ENCODE measurements around the gene SPATA18. TPM values are rescaled to one million over a fixed set of nuclear protein-coding genes. Genes with fewer than 3 reads are reported as not detected.
"Not testable (repeated sequence)": the region's sequence is repeated elsewhere in the genome, so short reads cannot be mapped to it uniquely, and the experiment has no call there.

SPATA18 gene
- total RNA-seq, 2 experiments from 2014 or later: 0.44 TPM; not detected in 1

GRCh38 chr4:52079659-52080058, 28.6 kb downstream of the SPATA18 start:
- DNase-seq: no peak
- H3K4me1 Mint-ChIP-seq: no peaks in the 10 kb centered on the region
- H3K4me3 Mint-ChIP-seq: no peak overlapping the region
- H3K27me3 Mint-ChIP-seq: peaks cover 51% of the 10 kb centered on the region
- no peaks in the 10 kb centered on the region for H3K36me3 Mint-ChIP-seq
- H3K27ac Mint-ChIP-seq: no peak overlapping the region
- H3K9me3 Mint-ChIP-seq: no peaks in the 10 kb centered on the region

GRCh38 chr4:52081216-52081615, 30.1 kb downstream of the SPATA18 start:
- Mint-ChIP-seq H3K27ac (no peak overlapping the region), H3K4me1 (no peaks in the 10 kb centered on the region), H3K9me3 (no peaks in the 10 kb centered on the region), H3K36me3 (no peaks in the 10 kb centered on the region), H3K27me3 (peaks cover 49% of the 10 kb centered on the region), H3K4me3 (no peak overlapping the region)
- no peak for DNase-seq

- H3K27ac Mint-ChIP-seq, H3K9me3 Mint-ChIP-seq, DNase-seq, H3K4me1 Mint-ChIP-seq, H3K36me3 Mint-ChIP-seq, H3K4me3 Mint-ChIP-seq: not testable (repeated sequence)
- peaks cover 26% of the 10 kb centered on the region for H3K27me3 Mint-ChIP-seq
Measured at GRCh38 chr4:52086425-52086824, 35.3 kb downstream of the SPATA18 start.

- H3K27me3 Mint-ChIP-seq: peaks cover 16% of the 10 kb centered on the region
- H3K4me1 Mint-ChIP-seq: no peaks in the 10 kb centered on the region
Measured at GRCh38 chr4:52091801-52092200, 40.7 kb downstream of the SPATA18 start.

GRCh38 chr4:52093466-52093865, 42.4 kb downstream of the SPATA18 start:
- Mint-ChIP-seq H3K27me3 (peaks cover 13% of the 10 kb centered on the region), H3K4me3 (no peak overlapping the region), H3K27ac (no peak overlapping the region), H3K9me3 (no peaks in the 10 kb centered on the region), H3K36me3 (no peaks in the 10 kb centered on the region), H3K4me1 (no peaks in the 10 kb centered on the region)
- DNase-seq: no peak

More at GRCh38 chr4:52091801-52092200, 40.7 kb downstream of the SPATA18 start:
- Mint-ChIP-seq H3K27ac (no peak overlapping the region), H3K36me3 (no peaks in the 10 kb centered on the region), H3K4me3 (no peak overlapping the region), H3K9me3 (no peaks in the 10 kb centered on the region)
- DNase-seq: no peak

- H3K36me3 Mint-ChIP-seq: no peaks in the 10 kb centered on the region
- no peak overlapping the region for H3K27ac Mint-ChIP-seq
- H3K4me3 Mint-ChIP-seq: no peak overlapping the region
- H3K4me1 Mint-ChIP-seq: no peaks in the 10 kb centered on the region
- no peak for DNase-seq
- peaks cover 7% of the 10 kb centered on the region for H3K27me3 Mint-ChIP-seq
- H3K9me3 Mint-ChIP-seq: no peaks in the 10 kb centered on the region
Measured at GRCh38 chr4:52094376-52095145, 43.5 kb downstream of the SPATA18 start.

- H3K27me3 Mint-ChIP-seq: peaks cover 7% of the 10 kb centered on the region
- H3K36me3 Mint-ChIP-seq: no peaks in the 10 kb centered on the region
- no peaks in the 10 kb centered on the region for H3K9me3 Mint-ChIP-seq
- DNase-seq: no peak
- H3K4me3 Mint-ChIP-seq: no peak overlapping the region
- H3K27ac Mint-ChIP-seq: no peak overlapping the region
- no peaks in the 10 kb centered on the region for H3K4me1 Mint-ChIP-seq
Measured at GRCh38 chr4:52095374-52095773, 44.3 kb downstream of the SPATA18 start.

GRCh38 chr4:52096048-52096447, 44.9 kb downstream of the SPATA18 start:
- Mint-ChIP-seq H3K9me3 (no peaks in the 10 kb centered on the region), H3K4me3 (no peak overlapping the region), H3K36me3 (no peaks in the 10 kb centered on the region), H3K27me3 (peaks cover 3% of the 10 kb centered on the region), H3K27ac (no peak overlapping the region), H3K4me1 (no peaks in the 10 kb centered on the region)
- no peak for DNase-seq

- Mint-ChIP-seq H3K4me3 (no peak overlapping the region), H3K27me3 (peaks cover 6% of the 10 kb centered on the region), H3K27ac (no peak overlapping the region), H3K4me1 (no peaks in the 10 kb centered on the region), H3K9me3 (no peaks in the 10 kb centered on the region), H3K36me3 (no peaks in the 10 kb centered on the region)
- no peak for DNase-seq
Measured at GRCh38 chr4:52098618-52099017, 47.5 kb downstream of the SPATA18 start.

GRCh38 chr4:52099860-52100461, 48.9 kb downstream of the SPATA18 start:
- no peak overlapping the region for H3K27ac Mint-ChIP-seq
- H3K36me3 Mint-ChIP-seq: no peaks in the 10 kb centered on the region
- peaks cover 6% of the 10 kb centered on the region for H3K27me3 Mint-ChIP-seq
- no peak overlapping the region for H3K4me3 Mint-ChIP-seq
- H3K9me3 Mint-ChIP-seq: no peaks in the 10 kb centered on the region
- no peak for DNase-seq
- no peaks in the 10 kb centered on the region for H3K4me1 Mint-ChIP-seq

GRCh38 chr4:52102587-52102986, 51.5 kb downstream of the SPATA18 start:
- H3K27me3 Mint-ChIP-seq: peaks cover 13% of the 10 kb centered on the region
- no peak for DNase-seq
- no peaks in the 10 kb centered on the region for H3K9me3 Mint-ChIP-seq
- H3K4me3 Mint-ChIP-seq: no peak overlapping the region
- H3K36me3 Mint-ChIP-seq: no peaks in the 10 kb centered on the region
- H3K27ac Mint-ChIP-seq: no peak overlapping the region
- no peaks in the 10 kb centered on the region for H3K4me1 Mint-ChIP-seq

- DNase-seq: no peak
- no peaks in the 10 kb centered on the region for H3K4me1 Mint-ChIP-seq
- no peak overlapping the region for H3K4me3 Mint-ChIP-seq
- H3K27me3 Mint-ChIP-seq: peaks cover 13% of the 10 kb centered on the region
- H3K36me3 Mint-ChIP-seq: no peaks in the 10 kb centered on the region
- H3K9me3 Mint-ChIP-seq: no peaks in the 10 kb centered on the region
- no peak overlapping the region for H3K27ac Mint-ChIP-seq
Measured at GRCh38 chr4:52103319-52103718, 52.2 kb downstream of the SPATA18 start.

GRCh38 chr4:52105276-52105675, 54.2 kb downstream of the SPATA18 start:
- Mint-ChIP-seq H3K9me3 (no peaks in the 10 kb centered on the region), H3K27me3 (peaks cover 13% of the 10 kb centered on the region), H3K36me3 (no peaks in the 10 kb centered on the region), H3K27ac (no peak overlapping the region), H3K4me1 (no peaks in the 10 kb centered on the region), H3K4me3 (no peak overlapping the region)
- no peak for DNase-seq

- H3K4me1 Mint-ChIP-seq: no peaks in the 10 kb centered on the region
- no peak for DNase-seq
- H3K36me3 Mint-ChIP-seq: no peaks in the 10 kb centered on the region
- H3K27ac Mint-ChIP-seq: no peak overlapping the region
- H3K4me3 Mint-ChIP-seq: no peak overlapping the region
- peaks cover 13% of the 10 kb centered on the region for H3K27me3 Mint-ChIP-seq
- H3K9me3 Mint-ChIP-seq: no peaks in the 10 kb centered on the region
Measured at GRCh38 chr4:52106191-52106590, 55.1 kb downstream of the SPATA18 start.

- Mint-ChIP-seq H3K4me1 (no peaks in the 10 kb centered on the region), H3K27me3 (peaks cover 13% of the 10 kb centered on the region), H3K36me3 (no peaks in the 10 kb centered on the region), H3K4me3 (no peak overlapping the region), H3K9me3 (no peaks in the 10 kb centered on the region), H3K27ac (no peak overlapping the region)
- no peak for DNase-seq
Measured at GRCh38 chr4:52106660-52107059, 55.6 kb downstream of the SPATA18 start.

- no peaks in the 10 kb centered on the region for H3K36me3 Mint-ChIP-seq
- H3K27ac Mint-ChIP-seq: no peak overlapping the region
- H3K4me1 Mint-ChIP-seq: no peaks in the 10 kb centered on the region
- no peak overlapping the region for H3K4me3 Mint-ChIP-seq
- DNase-seq: no peak
- H3K9me3 Mint-ChIP-seq: no peaks in the 10 kb centered on the region
- peaks cover 13% of the 10 kb centered on the region for H3K27me3 Mint-ChIP-seq
Measured at GRCh38 chr4:52107336-52107735, 56.2 kb downstream of the SPATA18 start.

Data from activated naive CD8-positive, alpha-beta T cell treated with anti-CD3 and anti-CD28 coated beads for 36 hours (primary cell).